Nephron progenitor cell (in vitro differentiated cells): ENCODE data around the gene TMEM179.

Source experiments
- DNase-seq: peaks from one replicate; pipeline ENCODE4 v3.0.0; 2021
- H3K27ac Mint-ChIP-seq: 2 replicates; pipeline ENCODE4 v1.8.0; 2021; ENCODE audit warnings: mild to moderate bottlenecking, moderate library complexity, mixed read lengths
- H3K27me3 Mint-ChIP-seq: 2 replicates; pipeline ENCODE4 v1.8.0; 2021; ENCODE audit warnings: mild to moderate bottlenecking, low read depth, mixed read lengths; ENCODE audit not compliant: poor library complexity
- H3K36me3 Mint-ChIP-seq: 2 replicates; pipeline ENCODE4 v1.8.0; 2021; ENCODE audit warnings: low read depth, mixed read lengths
- H3K4me1 Mint-ChIP-seq: 2 replicates; pipeline ENCODE4 v1.8.0; 2021; ENCODE audit warnings: mixed read lengths
- H3K4me3 Mint-ChIP-seq: 2 replicates; pipeline ENCODE4 v1.8.0; 2021; ENCODE audit warnings: mild to moderate bottlenecking, moderate library complexity, mixed read lengths
- H3K9me3 Mint-ChIP-seq: 2 replicates; pipeline ENCODE4 v1.8.0; 2021; ENCODE audit warnings: mild to moderate bottlenecking, moderate library complexity, mixed read lengths
- CTCF ChIP-seq: fragments of 200-600 bp; sonication (generic); IDR thresholded peaks from 2 replicates; pipeline ENCODE4 v1.5.0; 2021; ENCODE audit warnings: antibody characterized with exemption

TMEM179 gene

GRCh38 chr14:104579507-104579906 is 25.1 kb downstream of the TMEM179 start, which contains the start of gene C14orf180:
Gene C14orf180 (plus strand): TSS chr14:104579764. CDS start chr14:104586431, 6,667 bp downstream.
- H3K9me3 Mint-ChIP-seq = no peaks in the 10 kb centered on the region
- TF ChIP-seq CTCF = no peak
- H3K27me3 Mint-ChIP-seq = peaks cover 4% of the 10 kb centered on the region
- peaks cover 83% of the 10 kb centered on the region for H3K4me1 Mint-ChIP-seq
- H3K36me3 Mint-ChIP-seq = no peaks in the 10 kb centered on the region
- no peak within 1 kb of the TSS for H3K4me3 Mint-ChIP-seq
- no peak within 1 kb of the TSS for H3K27ac Mint-ChIP-seq
- DNase-seq = no peak

- H3K4me1 Mint-ChIP-seq = peaks cover 81% of the 10 kb centered on the region
- TF ChIP-seq CTCF = no peak
- H3K9me3 Mint-ChIP-seq = no peaks in the 10 kb centered on the region
Measured at GRCh38 chr14:104578321-104578720, 26.3 kb downstream of the TMEM179 start.

GRCh38 chr14:104577847-104578301 is 26.7 kb downstream of the TMEM179 start:
- Mint-ChIP-seq H3K27me3 (peaks cover 6% of the 10 kb centered on the region), H3K9me3 (no peaks in the 10 kb centered on the region), H3K36me3 (no peaks in the 10 kb centered on the region), H3K4me1 (peaks cover 81% of the 10 kb centered on the region), H3K27ac (no peak overlapping the region), H3K4me3 (peak overlapping the region; percentile 20)
- DNase-seq = peak; percentile 80
- no peak for TF ChIP-seq CTCF

More at GRCh38 chr14:104578321-104578720, 26.3 kb downstream of the TMEM179 start:
- Mint-ChIP-seq H3K4me3 (peak overlapping the region; percentile 20), H3K27me3 (peaks cover 4% of the 10 kb centered on the region), H3K27ac (no peak overlapping the region), H3K36me3 (no peaks in the 10 kb centered on the region)
- DNase-seq = no peak

- Mint-ChIP-seq H3K4me1 (peaks cover 81% of the 10 kb centered on the region), H3K27ac (no peak overlapping the region), H3K4me3 (no peak overlapping the region), H3K9me3 (no peaks in the 10 kb centered on the region), H3K36me3 (no peaks in the 10 kb centered on the region), H3K27me3 (peaks cover 11% of the 10 kb centered on the region)
- peak; percentile 62 for DNase-seq
- no peak for TF ChIP-seq CTCF
Measured at GRCh38 chr14:104577426-104577825, 27.1 kb downstream of the TMEM179 start.

- no peak for DNase-seq
- H3K4me3 Mint-ChIP-seq = no peak overlapping the region
- H3K27me3 Mint-ChIP-seq = peaks cover 11% of the 10 kb centered on the region
- no peak overlapping the region for H3K27ac Mint-ChIP-seq
- H3K9me3 Mint-ChIP-seq = no peaks in the 10 kb centered on the region
- H3K36me3 Mint-ChIP-seq = no peaks in the 10 kb centered on the region
- peaks cover 83% of the 10 kb centered on the region for H3K4me1 Mint-ChIP-seq
- TF ChIP-seq CTCF = no peak
Measured at GRCh38 chr14:104576970-104577332, 27.6 kb downstream of the TMEM179 start.

GRCh38 chr14:104576232-104576969 is 28.2 kb downstream of the TMEM179 start:
- Mint-ChIP-seq H3K4me1 (peaks cover 83% of the 10 kb centered on the region), H3K4me3 (peak overlapping the region; percentile 30), H3K27me3 (peaks cover 11% of the 10 kb centered on the region), H3K27ac (no peak overlapping the region), H3K36me3 (no peaks in the 10 kb centered on the region), H3K9me3 (no peaks in the 10 kb centered on the region)
- no peak for DNase-seq
- no peak for TF ChIP-seq CTCF
